DMS114 treated with DMSO at 0.1 percent for 48 hours (cell line): Measurements from ENCODE around the gene CD207.
"Not testable (repeated sequence)": the region's sequence is repeated elsewhere in the genome, so short reads cannot be mapped to it uniquely, and the experiment has no call there.

Experiments
- DNase-seq: peaks from one replicate; lab custom pipeline; 2025; ENCODE audit not compliant: unreplicated experiment; lab: John Stamatoyannopoulos, UW

The CD207 gene

DNA sequence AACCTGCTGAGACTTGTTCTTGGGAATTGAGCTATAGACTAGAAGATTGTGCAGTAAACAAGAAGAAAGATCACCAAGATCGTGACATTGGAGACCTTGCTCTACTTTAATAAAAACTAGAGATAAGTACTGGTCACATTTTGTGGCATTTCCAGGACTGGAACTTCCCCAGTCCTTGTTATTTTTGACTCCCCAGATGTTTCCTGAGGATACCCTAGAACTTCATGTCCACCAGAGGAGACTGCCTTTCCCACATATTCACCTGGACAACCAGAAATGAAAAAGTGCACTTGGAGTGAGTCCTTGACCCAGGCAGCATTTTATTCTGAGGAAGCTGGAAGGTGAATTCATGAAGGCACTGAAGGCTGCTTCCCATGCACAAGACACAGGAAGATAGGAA lies 5.7 kb downstream of the CD207 start:
- DNase-seq: no peak

DNA sequence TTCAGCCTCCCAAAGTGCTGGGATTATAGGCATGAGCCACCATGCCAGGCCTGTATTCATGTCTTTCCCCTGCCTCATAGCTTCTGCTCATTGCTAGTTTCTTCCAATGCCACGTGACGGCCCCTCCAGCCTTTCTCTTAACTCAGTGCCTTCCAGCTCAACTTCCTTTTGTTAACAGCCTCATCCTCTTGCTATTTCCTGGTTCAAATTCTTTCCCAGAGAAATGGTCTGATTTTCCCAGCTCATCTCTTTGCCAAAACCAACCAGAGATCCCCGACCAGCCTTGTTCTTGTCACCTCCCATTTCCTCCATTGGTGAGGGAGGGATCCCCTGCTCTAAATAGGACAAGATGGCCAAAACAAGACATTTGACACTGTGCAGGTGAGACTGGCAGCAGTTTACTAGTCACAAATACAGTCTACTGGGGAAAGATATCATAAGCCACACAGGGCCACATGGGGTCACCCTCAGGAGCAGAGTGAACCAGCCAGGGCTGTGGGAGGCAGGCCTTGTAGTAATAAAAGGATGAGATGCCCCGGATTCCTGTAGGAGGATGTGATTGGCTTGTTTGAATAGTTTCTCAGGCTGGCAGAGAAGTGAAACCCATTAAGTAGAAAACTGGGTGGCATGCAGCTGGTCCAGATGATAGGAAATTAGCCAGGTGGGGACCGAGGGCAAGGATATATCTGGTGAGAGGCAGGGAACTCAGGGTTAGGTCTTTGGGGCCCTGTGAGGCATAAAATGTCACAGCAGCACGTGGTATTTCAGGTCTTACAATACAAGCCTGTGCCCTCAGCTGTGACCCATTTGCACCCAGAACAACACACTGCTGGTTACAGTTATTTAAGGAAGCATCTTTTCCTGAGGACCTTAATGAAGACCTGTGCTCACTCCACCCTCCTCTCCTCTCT lies 6.4 kb downstream of the CD207 start:
- DNase-seq: no peak

DNA sequence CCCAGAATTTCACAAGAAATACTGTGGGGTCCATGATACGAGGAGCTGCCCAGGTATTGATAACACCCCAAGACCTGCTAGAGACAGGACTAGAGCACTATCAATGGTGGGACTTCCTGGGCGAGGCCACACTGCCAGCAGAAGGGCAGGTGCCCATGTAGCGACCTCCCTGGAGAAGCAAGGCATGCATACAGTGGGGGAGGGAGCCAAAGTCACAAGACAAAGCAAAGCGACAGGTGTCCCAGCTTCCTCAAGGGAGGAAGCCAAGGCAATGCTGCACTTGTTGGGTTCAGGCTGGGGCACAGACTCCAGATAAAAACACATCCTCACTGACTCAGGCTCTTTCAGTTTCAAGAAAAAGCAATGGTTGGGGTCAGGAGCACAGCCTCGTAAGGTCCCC lies 7.5 kb downstream of the CD207 start:
- DNase-seq: no peak

DNA sequence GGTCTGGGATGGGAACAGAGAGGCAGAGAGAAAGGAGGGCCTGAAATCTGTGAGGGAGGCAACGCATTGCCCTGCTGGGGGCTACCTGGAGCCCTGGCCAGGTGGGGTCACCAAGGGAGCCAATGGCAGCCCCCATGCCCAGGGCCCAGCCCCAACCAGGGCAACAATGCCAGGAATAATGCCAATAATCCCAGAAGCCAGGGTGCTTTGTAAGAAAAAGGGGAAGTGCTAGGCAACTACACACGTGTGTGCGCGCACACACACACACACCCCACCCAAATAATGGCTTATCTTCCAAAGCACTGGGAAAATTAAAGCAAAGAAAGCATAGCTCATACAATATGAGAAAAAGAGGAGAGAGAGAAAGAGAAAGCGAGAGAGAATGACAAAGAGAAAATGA lies 8.2 kb downstream of the CD207 start:
- DNase-seq: no peak

DNA sequence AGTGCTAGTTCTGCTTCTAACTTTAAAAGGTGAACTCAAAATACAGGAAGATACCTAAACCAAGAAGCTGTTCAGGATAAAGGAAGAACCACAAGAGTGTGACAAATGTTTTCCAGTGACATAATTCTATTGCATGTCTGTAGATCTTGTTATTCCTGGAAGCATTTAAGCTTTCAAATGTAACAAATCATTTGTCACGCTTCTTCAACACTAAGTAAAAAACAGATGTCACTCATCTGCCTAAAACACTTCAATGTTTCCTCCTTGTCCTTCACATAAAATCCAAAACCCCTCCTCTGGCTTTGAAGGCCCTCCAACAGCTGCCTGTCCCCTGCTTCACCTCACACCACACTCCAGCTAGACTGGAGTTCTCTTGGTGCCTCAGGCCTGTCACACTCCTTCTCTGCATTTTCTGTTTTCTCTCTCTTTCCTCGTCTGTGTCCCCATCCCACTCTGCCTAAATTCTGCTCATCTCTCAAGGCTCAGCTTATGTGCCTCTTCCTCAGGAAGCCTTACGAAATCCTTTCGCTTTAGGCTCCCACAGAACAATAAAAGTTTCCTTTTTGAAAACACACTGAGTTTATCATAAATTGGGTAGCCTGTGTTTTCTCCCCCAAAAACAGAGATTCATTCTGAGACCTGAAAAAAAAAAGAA lies 8.8 kb downstream of the CD207 start:
- no peak for DNase-seq

DNA sequence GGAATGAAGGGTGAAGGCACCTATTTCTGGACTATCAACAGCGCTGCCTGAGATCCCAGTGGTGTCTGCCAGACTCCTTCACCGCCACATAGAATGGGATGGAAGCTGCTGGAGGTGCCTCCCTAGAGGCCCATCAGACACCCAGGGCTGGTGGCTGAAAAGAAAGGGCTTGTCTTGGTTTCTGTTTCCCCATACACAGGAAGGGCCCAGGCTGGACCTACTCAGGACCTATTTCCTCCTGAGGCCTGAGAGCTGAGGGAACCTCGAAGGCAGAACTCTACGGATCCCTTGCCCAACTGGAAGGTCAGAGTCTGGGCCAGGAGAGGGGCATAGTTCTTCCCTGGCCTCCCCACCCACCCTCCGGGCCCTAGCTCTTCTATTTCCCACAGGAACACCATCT lies 12.4 kb downstream of the CD207 start:
- no peak for DNase-seq

DNA sequence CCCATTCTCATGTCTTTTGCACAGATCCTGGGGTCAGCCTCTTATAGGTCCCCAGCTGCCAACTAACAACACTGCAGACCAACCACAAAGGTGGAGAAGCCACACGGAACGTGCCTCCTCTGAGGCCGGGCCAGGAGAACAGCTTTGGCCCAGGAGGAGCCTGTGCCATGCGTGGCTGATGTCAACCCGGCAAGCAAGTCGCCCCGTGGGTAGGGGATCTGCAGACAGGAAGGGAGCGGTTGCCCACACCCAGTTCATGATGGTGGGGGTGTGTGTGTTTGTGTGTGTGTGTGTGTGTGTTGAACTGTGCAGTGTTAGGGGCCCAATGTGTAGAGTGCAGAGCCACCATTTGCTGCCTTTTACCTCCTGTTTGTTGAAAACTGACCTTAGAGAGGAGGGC lies 12.8 kb downstream of the CD207 start:
- no peak for DNase-seq

DNA sequence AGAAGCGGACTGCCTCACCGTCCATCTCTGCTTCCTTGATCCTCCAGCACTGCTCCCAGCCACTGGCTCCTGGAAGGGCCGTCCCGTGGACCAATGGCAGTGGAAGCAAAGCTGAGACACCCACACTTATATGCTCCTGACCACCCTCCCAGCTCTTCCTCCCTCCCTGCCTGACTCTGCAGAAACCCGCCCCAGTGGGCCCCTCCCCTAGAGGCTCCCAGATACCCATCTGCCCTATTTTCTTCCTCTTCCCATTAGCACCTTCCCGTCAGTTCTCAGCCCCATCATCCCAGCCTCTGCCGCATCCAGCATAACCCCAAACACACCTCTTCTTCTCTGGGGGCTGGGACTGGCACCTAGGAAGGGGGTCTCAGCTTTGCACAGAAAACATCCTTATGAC lies 15.1 kb downstream of the CD207 start, which contains the start of gene CLEC4F:
CLEC4F (minus strand) TSS at position 101 of the 400 bp plus-strand sequence; CDS start at position 25, 76 bp downstream.
- no peak for DNase-seq

DNA sequence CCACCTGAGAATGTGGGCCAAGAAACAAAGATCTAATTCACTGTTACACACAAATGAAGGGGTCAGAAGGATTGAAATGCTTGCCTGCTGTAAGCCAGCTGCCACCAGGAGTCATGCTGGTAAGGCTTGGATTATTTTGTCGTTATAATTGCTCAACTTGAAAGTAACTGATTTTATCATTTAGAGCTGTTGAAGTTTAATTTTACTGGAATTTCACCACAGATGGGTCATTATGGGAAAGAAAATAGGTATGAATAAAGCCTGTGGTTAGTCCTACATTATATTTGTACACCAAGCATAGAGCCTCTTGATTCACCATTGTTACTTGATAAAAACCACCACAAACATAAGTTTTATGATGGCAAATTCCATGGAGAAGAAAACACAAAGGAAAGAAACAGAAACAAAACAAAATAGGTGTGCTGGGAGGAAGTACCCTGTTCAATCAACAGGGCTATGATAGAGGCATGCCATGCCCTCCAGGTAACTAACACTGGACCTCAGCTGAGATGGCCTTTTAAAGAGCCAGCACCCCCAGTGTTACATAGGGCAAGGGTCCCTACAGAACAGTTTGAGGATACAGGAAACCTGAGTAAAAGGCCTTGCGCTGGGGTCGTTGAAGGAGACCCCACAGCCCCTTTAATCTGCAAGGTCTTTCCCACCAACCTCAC lies 18.2 kb downstream of the CD207 start:
- no peak for DNase-seq

DNA sequence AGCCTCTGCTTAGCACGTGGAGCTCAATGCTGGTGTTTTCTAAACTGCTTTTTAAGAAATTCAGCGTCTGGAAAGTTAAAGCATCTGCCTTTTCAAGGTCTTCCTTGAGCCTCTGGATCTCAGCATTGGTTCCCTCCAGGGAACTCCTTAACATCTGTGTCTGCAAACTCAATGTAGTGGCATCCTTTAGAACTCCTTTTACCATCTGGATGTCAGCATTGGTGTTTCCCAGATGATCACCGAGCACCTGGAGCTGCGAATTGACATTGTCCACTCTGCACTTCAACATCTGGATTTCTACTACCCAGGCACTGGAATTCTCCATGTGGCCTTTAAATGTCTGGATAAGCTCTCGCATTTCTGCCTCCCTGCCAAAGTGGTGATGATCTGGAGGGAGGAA lies 18.9 kb downstream of the CD207 start:
- DNase-seq: no peak

DNA sequence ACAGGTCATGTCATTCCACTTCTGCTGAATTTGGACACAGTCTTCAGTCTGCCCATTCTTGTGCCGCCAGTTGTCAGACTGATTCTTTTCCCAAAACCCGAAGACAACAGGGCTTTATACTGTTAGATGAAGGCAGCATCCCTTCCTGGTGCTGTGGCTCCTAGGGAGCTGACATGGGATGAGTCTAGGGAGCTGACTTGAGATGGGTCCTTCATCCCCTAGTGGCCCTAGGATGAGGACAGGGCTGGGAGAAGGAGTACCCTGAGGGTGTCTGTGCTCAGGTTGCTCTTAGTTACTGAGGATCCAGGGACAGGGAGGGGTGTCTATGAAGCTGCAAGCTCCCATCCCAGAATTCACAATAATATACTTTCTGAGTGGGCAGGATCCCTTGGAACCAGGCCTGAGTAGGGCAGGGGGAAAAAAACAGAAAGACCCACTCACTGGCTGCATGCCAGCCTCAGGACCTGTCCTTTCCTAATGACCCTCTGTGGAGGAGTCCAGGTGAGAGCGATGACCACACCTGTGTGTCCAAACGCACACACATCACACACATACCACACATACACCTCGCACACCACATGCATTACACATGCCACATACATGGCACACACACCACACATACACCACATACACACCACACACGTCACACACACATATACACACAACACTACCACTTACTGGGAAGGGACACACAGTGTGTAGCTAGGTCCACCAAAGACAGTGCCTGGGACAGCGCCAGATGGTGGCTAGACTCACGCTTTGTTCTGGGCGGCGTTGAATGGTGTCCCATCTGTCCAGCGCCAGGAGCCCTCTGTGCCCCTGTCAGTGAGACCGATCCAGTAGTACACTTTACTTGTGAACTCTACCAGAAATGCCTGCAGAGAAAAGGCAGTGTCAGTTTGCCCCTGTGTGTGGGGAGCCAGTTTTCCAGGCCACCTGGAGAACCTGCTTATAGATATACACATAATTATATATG lies 26.3 kb downstream of the CD207 start:
- DNase-seq: no peak

DNA sequence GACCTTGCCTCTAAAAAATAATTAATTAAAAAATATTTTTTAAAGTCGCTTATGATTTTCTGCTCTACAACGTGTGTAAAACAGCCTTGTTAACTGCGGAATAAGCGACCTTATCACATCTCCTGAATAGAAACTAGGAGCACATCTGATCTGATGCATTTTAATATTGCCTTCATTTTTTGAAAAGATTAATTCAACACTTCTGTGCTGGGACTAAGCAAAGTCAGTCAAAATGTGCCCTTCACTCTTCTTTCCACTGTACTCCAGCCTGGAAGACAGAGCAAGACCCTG lies 27.8 kb downstream of the CD207 start:
- DNase-seq: no peak

DNA sequence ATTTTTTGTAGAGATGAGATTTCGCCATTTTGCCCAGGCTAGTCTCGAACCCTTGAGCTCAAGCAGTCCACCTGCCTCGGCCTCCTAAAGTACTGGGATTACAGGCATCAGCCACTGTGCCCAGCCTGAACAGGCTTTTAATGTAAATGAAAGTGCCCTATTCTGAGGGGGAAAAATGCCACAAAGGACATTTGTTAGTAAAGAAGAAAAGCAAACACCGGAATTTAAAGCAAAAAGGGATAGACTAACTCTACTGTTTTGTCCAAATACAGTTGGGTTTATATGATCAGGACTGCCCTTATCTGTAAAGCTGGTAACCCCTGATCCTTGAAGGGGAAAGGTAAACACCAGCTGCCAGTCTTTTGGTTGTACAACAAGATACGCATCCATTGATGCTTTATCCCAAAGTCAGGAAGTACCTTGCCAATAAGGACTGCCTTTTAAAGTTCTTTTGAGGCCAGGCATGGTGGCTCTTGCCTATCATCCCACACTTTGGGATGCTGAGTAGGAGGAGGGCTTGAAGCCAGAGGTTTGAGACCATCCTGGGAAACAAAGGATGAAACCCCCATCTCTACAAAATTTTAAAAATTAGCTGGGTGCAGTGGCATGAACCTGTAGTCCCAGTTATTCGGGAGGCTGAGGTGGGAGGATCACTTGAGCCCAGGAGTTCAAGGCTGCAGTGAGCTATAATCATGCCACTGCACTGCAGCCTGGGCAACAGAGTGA lies 28.4 kb downstream of the CD207 start:
- DNase-seq: no peak

DNA sequence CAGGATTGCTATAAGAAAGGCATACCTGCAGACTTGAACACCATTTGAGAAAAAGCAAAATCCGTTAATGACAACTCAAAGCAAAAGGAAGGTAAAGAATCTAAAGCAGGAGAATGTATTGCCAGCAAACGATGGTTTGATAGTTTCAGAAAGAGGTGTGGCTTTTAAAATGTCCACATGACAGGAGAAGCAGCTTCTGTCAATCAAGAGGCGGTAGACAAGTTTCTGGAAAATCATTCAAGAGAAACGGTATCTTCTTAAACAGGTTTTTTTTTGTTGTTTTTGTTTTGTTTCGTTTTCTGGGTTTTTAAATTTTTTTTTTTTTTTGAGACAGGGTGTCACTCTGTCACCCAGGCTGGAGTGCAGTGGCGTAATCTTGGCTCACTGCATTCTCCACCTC lies 29.0 kb downstream of the CD207 start:
- DNase-seq: no peak

DNA sequence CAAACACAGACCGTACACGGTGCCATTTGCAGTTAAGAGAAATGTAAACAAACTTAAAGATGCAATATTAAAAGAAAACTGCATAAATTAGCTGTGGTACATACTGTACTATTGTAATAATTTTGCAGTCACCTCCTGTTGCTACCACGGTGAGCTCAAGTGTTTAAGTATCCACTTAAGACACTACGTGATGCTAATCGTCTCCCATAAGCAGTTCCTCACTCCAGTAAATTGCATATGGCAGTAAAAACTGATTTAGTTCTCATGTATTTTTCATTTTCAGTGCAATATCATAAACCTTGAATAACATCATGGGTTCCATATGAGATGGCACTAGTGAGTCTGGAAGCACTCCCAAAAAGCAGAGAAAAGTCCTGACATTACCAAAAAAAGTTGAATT lies 29.6 kb downstream of the CD207 start:
- no peak for DNase-seq

DNA sequence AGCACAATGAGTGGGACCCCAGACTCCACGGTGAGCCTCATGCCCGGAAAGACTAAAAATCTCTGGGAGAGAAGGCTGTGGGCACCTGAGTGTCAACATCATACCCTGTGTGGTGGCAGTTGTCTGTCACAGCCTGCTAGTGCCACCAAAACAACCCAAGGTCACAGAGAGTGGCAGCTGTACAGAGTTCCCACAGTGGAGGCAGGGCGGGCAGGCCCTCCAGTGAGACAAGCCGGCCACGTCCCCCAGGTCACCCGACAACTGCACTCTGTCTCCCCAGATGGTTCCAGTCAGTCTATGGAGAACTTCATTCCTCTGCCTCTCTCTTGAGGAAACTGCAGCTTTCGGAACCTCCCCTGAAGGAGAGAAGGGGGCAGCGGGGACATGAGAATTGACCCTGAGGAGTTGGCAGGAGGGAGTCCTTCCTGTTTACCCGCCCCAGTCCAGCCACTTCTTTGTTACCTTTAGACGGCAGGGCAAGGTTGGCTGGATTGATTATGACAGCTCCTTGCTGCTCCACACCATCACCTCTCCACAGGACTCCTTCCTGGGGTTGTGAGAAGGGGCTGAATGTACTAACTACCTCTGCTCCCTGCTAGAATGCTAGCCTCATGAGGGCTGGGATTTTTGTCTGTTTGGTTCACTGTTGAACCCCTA lies 33.9 kb downstream of the CD207 start:
- no peak for DNase-seq

DNA sequence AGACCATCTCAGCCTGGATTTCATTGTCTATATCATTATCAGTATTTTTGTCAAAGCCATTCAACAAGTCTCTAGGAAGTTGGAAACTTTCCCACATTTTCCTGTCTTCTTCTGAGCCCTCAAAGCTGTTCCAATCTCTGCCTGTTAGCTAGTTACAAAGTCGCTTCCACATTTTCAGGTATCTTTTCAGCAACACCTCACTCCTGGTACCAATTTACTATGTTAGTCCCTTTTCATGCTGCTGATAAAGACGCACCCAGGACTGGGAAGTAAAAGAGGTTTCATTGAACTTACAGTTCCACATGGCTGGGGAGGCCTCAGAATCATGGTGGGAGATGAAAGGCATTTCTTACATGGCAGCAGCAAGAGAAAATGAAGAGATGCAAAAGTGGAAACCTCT lies 35.9 kb downstream of the CD207 start:
- no peak for DNase-seq

DNA sequence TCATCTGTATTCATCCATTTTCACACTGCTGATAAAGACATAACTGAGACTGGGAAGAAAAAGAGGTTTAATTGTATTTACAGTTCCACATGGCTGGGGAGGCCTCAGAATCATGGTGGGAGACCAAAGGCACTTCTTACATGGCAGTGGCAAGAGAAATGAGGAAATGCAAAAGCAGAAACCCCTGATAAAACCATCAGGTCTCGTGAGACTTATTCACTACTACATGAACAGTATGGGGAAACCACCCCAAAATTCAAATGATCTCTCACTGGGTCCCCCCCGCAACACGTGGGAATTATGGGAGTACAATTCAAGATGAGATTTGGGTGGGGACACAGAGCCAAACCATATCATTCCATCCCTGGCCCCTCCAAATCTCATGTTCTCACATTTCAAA lies 37.6 kb downstream of the CD207 start:
- not testable (repeated sequence) for DNase-seq

DNA sequence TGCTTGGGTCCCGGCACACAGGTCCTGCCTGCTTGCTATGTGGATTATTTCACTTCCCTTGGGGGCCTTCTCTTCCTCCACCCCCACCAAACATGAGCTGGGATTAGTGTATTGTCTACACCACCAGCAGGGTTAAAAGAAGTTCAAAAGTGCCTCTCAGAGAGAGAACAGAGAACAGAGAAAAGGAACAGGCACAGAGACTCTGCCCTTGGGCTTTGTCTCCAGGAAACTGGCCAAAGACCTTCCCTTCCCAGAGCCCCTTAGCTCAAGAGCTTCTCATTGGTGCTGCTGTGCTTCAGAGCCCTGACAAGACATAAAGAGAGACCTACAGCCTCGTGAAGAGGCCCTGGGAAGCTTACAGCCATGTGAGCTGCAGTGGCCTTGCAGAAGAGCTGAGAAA lies 38.1 kb downstream of the CD207 start:
- no peak for DNase-seq

DNA sequence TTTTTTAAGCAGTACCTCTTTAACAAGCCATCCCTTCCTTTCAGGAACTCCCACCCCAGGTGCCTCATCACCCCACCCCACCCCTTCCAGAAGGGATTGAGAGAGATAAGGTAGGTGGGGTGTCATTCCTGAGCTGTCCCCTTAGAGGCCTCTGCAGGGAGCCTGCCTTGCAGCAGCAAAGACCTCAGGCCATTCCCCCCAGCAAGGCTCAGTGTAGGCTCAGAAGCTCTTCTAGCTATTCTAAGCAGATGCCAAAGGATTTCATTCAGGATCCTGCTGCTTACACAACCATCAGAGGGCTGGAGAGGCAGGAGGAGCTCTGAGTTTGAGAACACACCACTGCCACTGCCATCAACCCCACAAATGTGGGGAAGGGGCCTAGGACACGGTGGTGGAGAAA lies 39.4 kb downstream of the CD207 start:
- DNase-seq: no peak
